RPMI7951 (cell line): ENCODE results near the gene AKAP6. TPM values are rescaled to one million over a fixed set of nuclear protein-coding genes. Genes with fewer than 3 reads are reported as not detected.
A peak's percentile ranks its signal among the peaks of the same experiment; 100 is the strongest.

ENCODE experiments used
- DNase-seq: peaks from one replicate; pipeline ENCODE4 v3.0.0-alpha.2; 2012; ENCODE audit warnings: low read depth
- total RNA-seq: library from RNA; depleted of rRNA; stranded (reverse); fragments of >200 nt; shearing (Covaris generic); gene quantifications from 2 replicates; pipeline ENCODE4 v1.2.3, GENCODE V29; 2014

The AKAP6 gene
- total RNA-seq, 1 experiment from 2014 or later = 3.0 TPM

DNA sequence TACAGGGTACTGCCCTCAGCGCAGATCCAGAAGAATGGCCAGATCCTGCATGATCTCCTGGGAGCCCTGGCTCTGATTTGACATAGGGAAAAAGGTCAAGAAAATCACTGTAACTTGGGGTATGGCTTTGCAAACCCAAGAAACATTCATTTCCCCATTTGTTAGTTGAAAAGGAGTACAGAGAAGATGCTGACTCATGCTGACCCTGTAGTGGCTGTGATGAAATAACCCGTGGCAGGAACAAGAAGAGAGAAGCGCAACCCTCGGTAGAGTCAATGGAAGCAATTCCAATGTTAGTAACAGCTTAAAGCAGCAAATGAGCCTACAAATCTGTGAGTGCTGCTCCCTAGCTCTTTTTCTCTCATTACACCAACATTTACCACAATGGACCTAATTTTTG is 328.0 kb downstream of the AKAP6 start:
- DNase-seq = peak; percentile 85

DNA sequence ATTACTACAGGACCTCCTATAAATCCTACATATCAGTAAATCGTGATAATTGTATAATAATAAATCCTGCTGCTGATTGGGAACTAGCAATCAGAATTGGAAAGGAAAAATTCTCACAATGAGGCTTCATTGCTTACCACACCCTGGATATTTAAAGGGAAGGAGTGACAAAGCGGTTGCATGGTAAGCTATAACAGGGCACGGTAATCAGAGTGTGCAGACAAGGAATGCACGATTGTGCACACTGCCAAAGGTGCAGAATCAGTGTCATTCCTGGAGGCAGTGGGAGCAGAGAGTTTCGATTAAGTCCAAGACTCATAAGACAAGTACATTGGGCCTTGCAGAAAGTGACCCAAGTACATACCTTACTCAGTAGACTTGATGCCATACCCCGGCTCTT is 332.1 kb downstream of the AKAP6 start:
- no peak for DNase-seq

DNA sequence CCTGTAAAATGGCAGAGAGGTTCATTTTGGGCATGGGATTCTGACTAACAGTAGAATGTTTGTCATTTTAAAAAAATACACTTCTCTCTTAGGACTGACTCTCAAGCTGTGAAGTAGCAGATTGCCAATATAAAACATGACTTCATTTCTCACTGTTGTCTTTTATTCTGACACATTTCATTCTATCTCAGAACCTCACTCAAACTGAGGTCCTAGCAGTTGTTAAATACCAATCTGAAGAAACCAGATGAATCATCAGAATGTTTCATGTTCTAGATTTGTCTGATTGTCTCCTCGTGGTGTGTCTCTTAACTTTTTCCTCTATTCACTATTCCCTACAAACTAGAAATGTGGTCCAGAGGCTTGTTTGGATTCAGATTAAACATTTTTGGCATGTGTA is 333.1 kb downstream of the AKAP6 start:
- DNase-seq = peak; percentile 38

DNA sequence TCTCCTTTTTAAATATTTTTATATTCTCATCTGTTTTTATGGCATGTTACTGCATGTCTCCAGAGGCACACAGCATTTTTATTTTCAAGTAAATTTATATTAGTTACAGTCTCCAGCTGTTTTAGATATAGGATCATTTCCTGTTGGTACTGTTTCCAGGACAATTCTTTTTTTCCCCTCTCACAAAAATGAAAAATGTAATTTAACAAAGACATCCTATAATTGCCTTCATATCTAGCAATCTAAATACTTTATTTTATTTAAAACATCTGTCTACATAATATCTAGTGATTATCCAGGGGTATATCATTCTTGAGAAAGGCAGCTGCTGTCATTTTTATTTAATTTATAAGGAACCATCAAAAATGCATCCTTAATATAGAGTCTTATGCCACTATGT is 337.2 kb downstream of the AKAP6 start:
- no peak for DNase-seq

DNA sequence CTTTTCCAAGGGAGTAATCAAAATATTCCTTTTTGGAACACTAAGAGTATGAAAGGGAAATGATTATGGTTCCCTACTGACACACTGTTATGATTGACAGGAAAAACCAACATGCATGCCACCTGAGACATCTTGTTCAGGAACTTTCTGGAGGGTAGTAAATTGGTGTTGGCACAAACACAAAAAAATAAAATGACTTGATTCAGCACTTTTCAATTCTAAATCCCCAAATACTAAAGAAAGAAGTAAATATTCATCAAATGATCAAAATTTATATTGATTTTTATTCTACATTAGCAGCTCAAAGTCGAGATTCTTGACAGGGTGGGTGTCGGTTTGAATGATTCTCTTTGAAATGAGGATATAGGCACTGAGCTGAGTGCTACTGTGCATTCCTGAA is 338.2 kb downstream of the AKAP6 start:
- DNase-seq = no peak

DNA sequence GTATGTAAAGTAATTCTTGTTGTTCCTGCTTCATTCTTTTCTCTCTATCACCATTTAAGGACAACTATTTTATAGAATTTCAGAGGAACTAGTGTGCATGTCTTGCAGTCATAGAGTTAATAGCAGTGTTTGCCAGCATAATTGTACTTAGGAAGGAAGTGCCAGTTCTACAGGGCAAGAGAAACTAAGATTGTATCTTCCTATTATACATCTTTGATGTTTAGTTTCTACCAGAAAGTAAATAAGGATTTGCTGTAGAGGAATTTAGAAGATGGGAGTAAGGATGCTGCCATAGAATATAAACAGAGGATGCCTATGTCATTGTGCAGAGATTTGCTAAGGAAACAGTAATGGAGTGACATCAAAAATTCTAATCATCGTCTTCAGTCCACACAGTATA is 338.7 kb downstream of the AKAP6 start:
- DNase-seq = no peak

DNA sequence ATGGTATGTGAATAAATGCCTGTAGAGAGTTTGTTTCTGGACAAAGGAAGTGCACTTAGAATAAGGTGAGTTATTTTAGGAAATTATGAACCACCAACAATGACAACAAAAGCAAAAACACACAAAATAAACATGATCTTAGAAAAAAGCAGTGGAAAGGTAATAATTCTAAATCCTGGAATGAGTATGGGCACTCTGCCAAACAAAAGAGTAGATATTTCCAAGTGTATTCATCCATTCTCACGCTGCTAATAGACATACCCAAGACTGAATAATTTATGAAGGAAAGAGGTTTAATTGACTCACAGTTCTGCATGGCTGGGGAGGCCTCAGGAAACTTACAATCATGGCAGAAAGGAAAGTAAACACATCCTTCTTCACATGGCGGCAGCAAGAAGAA is 340.3 kb downstream of the AKAP6 start:
- DNase-seq = no peak

DNA sequence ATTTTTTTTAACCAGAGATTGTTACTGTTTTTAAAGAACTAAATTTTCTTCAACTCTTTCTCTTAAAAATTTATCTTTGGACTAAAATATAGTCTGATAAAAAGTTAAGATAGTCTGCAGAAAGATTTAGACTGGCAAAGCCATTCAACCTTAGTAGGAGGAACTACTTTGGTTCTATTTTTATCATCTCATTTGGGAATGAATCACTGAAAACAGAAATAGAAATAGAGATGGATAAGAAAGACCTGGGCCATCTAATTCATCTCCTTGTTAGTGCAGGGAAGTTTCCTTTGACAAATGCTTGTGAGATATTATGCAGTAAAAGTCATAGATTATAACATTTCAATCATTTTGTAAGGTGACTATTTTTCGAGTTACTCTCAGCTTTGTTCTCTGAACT is 346.3 kb downstream of the AKAP6 start:
- DNase-seq = peak; percentile 17

DNA sequence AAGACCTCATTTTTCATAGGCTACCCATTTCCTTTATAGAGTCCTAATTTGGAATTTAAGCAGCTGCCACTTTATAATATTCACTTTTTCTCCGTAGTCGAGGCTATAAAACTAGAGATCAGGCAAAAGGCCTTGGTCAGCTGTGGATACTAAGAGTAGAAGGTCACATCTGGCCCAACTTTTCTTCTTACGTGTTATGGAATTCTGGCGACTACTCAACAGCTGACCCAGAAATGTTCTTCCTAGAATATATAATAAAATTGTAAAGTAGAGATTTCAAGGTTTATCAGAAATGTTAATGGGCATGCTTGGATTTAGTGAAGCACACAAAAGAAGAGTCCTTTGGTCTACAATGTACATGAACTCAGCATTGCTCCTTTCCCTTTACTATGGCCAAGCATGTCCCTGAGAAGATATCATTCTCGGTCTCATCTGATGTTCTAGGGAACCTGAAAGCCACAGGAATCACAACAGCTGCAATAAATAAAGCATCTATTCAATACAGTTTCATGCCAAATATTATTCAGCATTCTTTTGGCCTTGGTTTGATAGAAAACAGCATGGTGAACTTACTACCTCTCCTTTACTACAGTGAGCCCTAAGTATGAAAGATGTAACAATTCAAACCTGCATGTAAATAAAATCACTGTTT is 348.2 kb downstream of the AKAP6 start:
- no peak for DNase-seq

DNA sequence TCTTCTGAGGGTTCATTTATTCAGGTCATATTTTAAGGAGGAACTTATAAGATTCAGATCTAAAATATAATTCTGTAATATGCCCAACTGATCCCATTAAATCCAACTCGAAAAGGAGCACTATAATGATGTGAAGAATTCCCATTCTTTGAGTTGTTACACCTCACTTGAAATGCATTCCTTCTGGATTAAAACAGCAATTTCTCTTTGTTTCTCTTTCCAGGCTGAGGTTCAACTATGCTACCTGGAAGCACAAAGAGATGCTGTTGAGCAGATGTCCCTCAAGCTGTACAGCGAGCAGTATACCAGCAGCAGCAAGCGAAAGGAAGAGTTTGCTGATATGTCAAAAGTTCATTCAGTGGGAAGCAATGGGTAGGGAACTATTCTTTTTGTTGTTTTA is 349.0 kb downstream of the AKAP6 start:
- DNase-seq = no peak

DNA sequence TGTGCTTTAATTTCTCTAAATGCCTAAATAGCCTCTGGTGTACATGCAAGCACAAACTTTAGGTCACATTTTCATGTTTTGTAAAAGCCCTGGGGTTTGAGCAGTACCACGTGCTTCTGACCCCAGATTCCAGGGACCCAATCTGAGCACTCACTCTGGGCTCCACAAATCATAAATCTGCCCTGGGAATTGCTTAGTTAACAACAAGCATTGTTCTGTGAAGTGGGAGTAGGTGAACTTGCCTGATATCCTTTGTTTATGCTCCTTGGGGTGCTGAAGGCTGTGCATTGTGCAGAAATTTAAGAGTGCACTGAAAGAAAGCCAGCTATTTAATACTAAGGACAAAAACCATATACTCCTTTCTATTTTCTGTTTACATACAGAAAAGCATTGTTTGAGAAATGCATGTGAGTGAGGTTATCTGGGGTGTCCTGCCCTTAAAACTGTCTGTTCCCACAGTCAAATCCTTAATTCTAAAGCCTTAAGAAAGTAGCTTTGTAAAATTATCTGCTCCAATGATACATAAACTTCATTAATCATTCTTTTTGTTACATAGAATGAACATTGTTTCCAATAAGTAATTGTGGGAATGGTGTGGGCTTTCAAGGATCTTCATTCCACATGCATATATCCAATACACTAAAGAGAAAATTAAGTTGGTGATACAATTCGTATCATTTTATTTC is 351.0 kb downstream of the AKAP6 start:
- DNase-seq = no peak

DNA sequence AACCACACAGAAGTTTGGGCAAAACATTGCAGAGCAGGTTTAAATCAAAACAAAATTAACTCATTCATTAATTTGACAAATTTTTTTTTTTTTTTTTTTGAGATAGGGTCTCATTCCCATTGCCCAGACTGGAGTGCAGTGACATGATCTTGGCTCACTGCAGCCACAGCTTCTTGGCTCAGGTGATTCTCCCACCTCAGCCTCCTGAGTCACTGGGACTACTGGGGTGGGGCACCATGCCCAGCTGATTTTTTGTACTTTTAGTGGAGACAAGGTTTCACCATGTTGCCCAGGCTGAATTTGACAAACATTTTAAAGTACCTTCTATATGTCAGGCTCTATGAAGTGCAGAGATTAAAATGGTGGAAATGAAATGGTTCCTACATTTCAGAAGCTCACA is 352.5 kb downstream of the AKAP6 start:
- DNase-seq = no peak

DNA sequence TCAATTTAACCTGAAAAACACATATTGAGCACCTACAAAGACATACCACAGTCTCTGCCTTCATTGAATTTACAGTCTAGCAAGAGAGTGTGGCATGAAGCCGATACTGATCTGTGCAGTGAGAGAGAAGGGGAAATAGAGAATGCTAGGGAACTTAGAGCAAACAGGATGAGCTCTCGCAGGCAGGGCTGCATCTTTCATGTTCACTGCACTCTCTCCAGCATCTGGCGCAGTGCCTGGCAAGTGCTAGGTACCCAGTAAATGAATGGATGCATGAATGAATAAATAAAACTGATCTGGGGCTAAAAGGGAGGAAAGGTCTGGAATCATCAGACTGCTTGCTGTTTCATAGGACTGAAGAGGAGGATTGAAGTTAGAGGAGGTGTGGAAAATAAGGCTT is 353.1 kb downstream of the AKAP6 start:
- no peak for DNase-seq

DNA sequence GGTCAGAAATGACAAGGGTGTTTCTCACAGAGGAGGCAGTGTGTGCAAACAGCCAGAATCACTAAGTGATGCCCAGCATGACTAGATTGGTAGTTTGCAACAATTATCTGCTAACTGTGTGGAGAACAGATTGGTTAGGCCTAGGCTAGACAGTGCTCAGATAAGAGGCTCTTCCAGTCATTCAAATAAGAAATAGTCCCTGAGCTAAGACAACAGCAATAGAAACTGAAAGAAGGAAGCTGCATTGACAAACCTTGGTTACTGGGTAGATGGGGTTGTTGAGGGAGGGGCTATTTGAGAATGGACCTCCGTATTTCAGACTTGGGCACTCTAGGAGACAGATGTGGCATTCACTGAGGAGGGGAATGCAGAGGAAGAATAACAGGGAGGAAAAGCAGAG is 354.6 kb downstream of the AKAP6 start:
- DNase-seq = no peak

DNA sequence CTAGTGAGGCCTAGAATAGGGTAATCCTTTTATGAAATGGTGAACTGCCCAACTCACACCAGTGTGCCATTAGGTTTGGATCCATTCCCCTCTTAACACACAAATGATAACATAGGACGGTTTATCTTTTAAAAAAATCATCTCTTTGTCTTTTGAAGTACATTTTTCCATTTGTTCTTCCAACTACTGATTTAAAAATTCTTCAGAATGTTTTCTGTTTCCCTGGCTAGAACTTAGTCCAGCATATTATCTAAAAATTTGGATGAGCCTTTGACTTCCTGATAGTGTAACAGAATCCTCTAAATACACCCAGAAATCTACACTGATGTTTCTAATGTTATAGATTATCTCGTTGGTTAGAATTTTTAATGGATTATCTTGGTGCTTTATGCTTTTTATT is 359.8 kb downstream of the AKAP6 start:
- DNase-seq = no peak

DNA sequence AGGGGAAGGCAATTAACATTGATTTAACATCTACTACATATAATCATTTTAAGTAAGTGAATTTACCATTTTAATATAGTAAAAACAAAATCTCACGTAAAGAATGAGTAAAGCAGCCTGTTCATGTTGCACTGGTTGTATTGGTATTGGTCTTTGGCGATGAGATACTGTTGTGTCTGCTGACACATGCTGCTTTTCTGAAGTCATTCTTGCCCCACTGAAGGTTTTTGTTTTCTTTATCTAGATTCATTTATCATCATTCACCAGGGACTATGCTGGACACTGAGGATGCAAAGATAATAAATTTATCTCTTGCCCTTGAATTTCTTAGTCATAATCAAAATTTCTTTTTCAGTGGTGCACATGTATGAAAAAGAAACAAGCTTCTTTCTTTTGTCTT is 363.3 kb downstream of the AKAP6 start:
- DNase-seq = no peak

DNA sequence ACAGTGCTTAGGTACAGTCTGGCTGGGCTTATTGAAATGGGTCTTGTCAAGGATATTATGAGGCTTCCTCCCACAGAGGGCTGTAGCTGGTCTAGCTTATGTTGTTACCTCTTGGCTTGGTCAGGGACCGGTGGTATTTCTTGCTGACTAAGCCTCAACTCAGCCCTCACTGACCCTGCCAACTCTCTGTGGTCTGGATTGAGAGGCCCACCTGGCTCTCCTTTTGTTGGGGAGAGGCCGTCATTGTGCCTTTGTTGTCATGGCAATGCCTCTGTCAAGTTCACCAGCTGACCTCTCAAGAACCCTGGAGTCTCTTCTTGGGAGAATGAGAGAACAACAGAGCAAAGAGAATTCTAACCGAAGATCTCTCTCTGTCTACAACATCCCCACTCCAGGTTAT is 364.0 kb downstream of the AKAP6 start:
- DNase-seq = peak; percentile 97

DNA sequence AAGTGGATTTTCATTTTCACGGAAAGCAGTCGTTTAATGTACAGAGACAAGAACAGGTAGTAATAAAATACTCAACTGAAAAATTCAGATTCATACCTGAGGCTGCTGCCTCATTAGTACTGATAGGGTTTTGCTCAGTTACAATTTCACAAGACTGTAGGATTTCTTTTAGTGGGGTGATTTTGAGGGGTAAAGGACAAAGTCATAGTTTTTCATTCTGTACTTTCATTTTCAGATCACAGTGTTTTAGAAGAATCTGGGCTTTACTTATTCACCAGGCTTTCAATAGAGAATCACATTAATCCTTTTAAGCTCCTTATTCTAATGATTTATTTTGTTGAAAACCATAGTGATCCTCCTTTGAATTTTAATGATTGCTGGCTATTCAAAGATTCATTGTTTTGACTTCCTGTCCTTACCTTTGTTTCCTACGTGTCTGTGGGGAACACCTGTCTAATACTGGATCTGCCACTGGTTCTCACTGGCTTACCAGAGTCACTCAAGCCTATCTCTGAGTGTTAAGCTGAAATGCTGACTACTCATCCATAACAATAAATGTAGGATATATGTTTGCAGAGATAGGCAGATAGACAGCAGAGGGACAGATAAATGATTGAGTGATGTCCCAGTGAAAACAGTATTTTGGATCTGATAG is 365.8 kb downstream of the AKAP6 start:
- no peak for DNase-seq

DNA sequence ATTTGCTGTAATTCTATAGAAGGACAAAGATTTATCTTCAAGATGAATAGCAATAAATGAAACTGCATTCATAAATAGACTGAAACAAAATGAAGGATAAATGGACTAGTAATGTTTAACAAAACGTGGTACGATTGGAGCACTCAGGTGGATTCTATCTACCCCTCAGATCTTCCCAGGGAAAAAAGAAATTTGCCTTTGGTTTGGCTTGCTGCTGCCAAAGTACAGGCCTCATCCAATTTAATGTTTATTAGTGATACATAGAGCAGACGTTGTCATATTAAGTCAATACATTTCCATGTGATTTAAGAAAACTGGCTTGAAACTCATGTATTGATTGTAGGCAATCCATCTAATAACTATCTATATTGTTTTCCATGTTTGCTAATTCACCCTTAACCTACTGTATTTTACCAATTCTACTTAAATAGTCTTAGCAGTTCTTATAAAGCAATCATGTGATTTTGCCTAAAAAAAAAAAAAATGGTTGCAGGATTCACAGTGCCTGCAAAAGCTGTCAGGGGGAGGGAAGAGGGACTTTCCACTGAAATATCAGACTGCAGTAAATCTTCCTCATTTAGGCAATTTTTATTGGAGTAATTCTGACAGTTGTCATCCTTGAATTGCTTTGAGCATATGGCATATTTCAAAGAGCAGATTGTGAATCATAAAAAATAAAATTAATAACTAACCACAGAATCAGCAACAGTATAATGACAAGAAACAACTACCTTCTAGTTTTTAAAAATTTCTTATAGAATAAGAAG is 367.4 kb downstream of the AKAP6 start:
- DNase-seq = no peak

DNA sequence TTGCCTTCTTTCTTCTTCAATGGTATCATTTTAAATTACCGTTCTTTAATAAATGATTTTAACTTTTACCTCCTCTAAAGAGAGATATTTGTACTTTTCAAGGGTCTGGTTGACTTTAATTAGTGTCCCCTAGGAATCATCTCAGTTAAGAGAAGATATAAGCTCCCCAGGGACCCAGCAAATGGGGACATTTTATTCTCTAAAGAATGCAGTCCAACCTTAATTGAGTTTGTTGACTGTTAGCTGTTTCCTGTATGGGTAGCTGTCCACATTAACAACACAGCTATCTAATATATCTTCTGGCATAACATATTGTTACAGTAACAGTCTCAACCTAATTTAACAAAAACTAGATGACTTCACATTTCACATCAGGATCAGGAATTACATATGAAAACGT is 368.0 kb downstream of the AKAP6 start:
- no peak for DNase-seq

DNA sequence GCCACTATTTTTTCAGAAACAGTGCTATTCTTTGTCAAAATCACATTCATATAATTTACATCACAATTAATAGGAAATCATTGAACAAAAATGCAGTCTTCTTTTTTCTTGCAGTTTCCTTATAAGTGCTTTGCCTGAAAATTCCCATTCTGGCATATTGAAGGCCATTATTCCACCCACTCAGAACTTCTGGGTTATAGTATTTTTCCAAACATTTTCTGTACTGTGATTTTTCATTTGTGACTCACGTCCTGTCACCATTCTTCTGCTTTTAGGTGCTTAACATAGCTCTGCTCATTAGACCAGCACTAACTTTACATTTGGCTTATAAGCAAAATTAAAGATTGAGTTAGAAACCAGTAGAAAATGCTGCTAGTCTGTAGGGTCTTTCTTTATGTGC is 368.6 kb downstream of the AKAP6 start:
- DNase-seq = peak; percentile 76

DNA sequence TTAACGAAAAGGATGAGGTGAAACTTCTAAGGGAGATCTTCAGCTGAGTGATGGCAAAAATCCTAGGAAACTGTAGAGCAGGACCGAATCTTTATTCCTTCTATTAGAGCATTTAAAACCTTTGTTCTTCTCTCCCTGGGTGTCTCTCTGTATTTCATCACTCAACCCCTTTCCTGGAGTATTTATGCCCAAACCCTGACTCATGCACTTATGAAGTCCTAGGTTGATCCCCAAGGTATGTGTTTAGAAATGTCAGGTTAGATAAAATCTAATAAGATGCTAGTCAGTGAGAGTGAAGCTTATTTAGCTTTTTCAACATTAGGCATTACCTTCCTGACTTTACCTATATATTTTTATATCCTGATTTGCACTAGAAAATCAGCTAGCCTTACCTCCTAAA is 369.7 kb downstream of the AKAP6 start:
- DNase-seq = no peak

DNA sequence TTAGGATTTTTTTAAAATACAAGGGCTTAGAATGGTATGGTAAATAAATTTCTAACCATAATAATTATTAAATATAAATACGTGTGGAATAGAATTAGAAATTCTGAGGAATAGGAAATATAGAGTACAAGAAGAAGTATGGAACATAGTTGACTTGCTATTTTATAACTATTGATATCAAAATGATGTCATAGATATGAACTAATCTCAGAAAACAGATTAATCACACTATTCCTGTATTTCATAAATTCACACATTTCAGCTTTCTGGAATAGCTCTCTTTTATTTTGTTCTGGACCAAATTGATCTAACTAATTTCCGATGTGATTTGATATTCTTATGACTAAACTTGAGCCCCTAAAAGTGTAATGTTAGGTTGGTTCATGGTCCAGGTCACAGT is 372.4 kb downstream of the AKAP6 start:
- DNase-seq = no peak
